ENCODE measurements around the gene ADAMTS2. TPM values are rescaled to one million over a fixed set of nuclear protein-coding genes. Genes with fewer than 3 reads are reported as not detected.

ADAMTS2 gene
- total and polyA plus RNA-seq, 2 donors (not counting 3 experiments of a cell fraction or from before 2014, with no cell fraction given) = not detected

DNA sequence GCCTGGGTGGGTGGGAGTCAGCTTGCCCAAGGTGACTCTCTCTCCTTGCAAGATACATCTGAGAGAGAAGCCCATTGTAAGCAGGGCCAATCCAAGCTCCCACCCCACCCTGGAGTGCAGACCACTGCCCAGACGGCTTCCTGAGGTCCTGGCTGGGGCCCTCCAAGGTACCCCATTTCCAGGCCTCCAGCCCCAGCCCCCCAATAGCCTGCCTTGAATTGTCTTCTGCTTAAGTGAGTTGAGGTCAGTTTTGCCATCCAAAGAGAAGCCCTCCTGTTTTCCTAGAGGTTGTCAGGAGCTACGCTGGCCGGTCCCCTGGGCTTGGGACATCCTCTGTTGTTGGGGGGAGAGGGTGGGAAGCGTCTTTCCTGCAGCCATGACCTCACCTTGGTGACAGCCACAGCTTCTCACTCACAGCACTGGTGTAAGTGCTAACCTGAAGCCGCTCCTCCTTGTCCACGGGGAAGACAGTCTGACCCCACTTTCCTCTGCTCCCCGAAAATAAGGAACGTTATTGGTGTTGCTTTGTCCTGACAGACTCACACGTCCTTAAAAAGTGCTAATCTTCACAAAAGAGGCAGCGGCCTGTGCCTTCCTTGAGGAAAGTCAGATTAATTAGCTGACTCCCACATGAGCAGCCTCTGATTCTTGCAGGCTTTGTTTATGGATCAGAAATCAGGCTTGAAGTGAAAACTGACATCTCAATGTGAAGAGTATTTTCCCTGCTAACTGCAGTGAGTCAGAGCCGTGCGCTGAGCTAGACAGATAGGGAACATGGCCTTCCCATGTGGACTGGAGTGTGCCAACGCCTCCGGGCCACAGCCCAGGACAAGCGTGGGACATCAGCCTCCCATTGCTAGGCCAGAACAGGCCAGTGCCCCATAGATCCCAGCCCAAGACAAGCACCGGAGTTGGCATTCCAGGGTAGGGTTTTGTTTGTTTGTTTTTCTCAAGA, 52.3 kb downstream of the ADAMTS2 start:
- Histone ChIP-seq H3K27ac (ENCODE audit: insufficient read depth, low read depth, low read length) (no peak overlapping the region), H2AFZ (ENCODE audit: low read depth, low read length) (no peak overlapping the region), H4K20me1 (replicated peaks; ENCODE audit: control insufficient read depth, extremely low read depth, insufficient read depth, low read length) (no peaks in the 10 kb centered on the region), H3K4me3 (replicated peaks in 1 of 3; ENCODE audit: insufficient read depth in 1 of 3, low read depth in 1 of 3, low read length in 3 of 3) (no peak overlapping the region), H3K9me3 (replicated peaks; ENCODE audit: control insufficient read depth, insufficient read depth, low read length) (peaks cover 3% of the 10 kb centered on the region), H3K27me3 (ENCODE audit: control insufficient read depth in 2 of 2, insufficient read depth in 2 of 2, low read length in 2 of 2) (no peaks in the 10 kb centered on the region), H3K9ac (replicated peaks; ENCODE audit: extremely low read depth, insufficient read depth, low read length) (no peak overlapping the region), H3K9me1 (replicated peaks; ENCODE audit: control insufficient read depth, extremely low read depth, insufficient read depth, low read length) (no peaks in the 10 kb centered on the region), H3K79me2 (ENCODE audit: control insufficient read depth, insufficient read depth, low read length) (no peaks in the 10 kb centered on the region), H3K36me3 (ENCODE audit: control insufficient read depth in 2 of 2, extremely low read depth in 1 of 2, insufficient read depth in 2 of 2, low read length in 2 of 2) (no peaks in the 10 kb centered on the region), H3K4me2 (ENCODE audit: insufficient read depth, low read length) (no peak overlapping the region), H3K4me1 (ENCODE audit: control insufficient read depth, extremely low read depth, insufficient read depth, low read length) (no peaks in the 10 kb centered on the region)
- no TSS peak for BruUV-seq (replicated peaks)
- ChIA-PET POLR2A (no interaction called here), CTCF (no interaction called here)
- TF ChIP-seq, protein P1, sequence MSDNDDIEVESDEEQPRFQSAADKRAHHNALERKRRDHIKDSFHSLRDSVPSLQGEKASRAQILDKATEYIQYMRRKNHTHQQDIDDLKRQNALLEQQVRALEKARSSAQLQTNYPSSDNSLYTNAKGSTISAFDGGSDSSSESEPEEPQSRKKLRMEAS (IDR thresholded peaks at IDR 0.05; ENCODE audit: insufficient read depth, insufficient read length) = no peak
- TF ChIP-seq MYC (IDR thresholded peaks at IDR 0.05; ENCODE audit: low read depth, low read length) (no peak), EZH2 (IDR thresholded peaks at IDR 0.05; ENCODE audit: borderline replicate concordance, low read depth, low read length, severe bottlenecking) (no peak), JUN (IDR thresholded peaks at IDR 0.05; ENCODE audit: borderline replicate concordance, insufficient read depth, insufficient read length, low read depth) (no peak), GATA2 (IDR thresholded peaks at IDR 0.05; ENCODE audit: insufficient read depth, insufficient read length, low read depth, low read length) (no peak), POLR2AphosphoS5 (IDR thresholded peaks at IDR 0.05; ENCODE audit: insufficient read depth, low read depth, low read length) (no peak), POLR2A (IDR thresholded peaks at IDR 0.05; ENCODE audit: low read depth, low read length) (no peak), FOS (IDR thresholded peaks at IDR 0.05; ENCODE audit: borderline replicate concordance, insufficient read depth, low read length) (no peak)
- TF ChIP-seq, protein P2, sequence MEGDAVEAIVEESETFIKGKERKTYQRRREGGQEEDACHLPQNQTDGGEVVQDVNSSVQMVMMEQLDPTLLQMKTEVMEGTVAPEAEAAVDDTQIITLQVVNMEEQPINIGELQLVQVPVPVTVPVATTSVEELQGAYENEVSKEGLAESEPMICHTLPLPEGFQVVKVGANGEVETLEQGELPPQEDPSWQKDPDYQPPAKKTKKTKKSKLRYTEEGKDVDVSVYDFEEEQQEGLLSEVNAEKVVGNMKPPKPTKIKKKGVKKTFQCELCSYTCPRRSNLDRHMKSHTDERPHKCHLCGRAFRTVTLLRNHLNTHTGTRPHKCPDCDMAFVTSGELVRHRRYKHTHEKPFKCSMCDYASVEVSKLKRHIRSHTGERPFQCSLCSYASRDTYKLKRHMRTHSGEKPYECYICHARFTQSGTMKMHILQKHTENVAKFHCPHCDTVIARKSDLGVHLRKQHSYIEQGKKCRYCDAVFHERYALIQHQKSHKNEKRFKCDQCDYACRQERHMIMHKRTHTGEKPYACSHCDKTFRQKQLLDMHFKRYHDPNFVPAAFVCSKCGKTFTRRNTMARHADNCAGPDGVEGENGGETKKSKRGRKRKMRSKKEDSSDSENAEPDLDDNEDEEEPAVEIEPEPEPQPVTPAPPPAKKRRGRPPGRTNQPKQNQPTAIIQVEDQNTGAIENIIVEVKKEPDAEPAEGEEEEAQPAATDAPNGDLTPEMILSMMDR (IDR thresholded peaks at IDR 0.05; ENCODE audit: extremely low read depth in 1 of 2, insufficient read depth in 1 of 2, low read depth in 1 of 2, low read length in 2 of 2) = no peak
- FAIRE-seq (no peak), DNase-seq (ENCODE audit: low read depth, low spot score) (no peak)
- dilution Hi-C loops (cut with MboI; ENCODE audit: extremely low pct_ligation_motif_present, low sequenced_read_pairs) = no loop called here
- intact Hi-C loops (cut with micrococcal nuclease) = no loop called here
